ENCODE measurements around the gene CELSR2.
"Not testable (repeated sequence)": the region's sequence is repeated elsewhere in the genome, so short reads cannot be mapped to it uniquely, and the experiment has no call there.

Gene CELSR2, protein sequence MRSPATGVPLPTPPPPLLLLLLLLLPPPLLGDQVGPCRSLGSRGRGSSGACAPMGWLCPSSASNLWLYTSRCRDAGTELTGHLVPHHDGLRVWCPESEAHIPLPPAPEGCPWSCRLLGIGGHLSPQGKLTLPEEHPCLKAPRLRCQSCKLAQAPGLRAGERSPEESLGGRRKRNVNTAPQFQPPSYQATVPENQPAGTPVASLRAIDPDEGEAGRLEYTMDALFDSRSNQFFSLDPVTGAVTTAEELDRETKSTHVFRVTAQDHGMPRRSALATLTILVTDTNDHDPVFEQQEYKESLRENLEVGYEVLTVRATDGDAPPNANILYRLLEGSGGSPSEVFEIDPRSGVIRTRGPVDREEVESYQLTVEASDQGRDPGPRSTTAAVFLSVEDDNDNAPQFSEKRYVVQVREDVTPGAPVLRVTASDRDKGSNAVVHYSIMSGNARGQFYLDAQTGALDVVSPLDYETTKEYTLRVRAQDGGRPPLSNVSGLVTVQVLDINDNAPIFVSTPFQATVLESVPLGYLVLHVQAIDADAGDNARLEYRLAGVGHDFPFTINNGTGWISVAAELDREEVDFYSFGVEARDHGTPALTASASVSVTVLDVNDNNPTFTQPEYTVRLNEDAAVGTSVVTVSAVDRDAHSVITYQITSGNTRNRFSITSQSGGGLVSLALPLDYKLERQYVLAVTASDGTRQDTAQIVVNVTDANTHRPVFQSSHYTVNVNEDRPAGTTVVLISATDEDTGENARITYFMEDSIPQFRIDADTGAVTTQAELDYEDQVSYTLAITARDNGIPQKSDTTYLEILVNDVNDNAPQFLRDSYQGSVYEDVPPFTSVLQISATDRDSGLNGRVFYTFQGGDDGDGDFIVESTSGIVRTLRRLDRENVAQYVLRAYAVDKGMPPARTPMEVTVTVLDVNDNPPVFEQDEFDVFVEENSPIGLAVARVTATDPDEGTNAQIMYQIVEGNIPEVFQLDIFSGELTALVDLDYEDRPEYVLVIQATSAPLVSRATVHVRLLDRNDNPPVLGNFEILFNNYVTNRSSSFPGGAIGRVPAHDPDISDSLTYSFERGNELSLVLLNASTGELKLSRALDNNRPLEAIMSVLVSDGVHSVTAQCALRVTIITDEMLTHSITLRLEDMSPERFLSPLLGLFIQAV (N-terminal part only)

DNA sequence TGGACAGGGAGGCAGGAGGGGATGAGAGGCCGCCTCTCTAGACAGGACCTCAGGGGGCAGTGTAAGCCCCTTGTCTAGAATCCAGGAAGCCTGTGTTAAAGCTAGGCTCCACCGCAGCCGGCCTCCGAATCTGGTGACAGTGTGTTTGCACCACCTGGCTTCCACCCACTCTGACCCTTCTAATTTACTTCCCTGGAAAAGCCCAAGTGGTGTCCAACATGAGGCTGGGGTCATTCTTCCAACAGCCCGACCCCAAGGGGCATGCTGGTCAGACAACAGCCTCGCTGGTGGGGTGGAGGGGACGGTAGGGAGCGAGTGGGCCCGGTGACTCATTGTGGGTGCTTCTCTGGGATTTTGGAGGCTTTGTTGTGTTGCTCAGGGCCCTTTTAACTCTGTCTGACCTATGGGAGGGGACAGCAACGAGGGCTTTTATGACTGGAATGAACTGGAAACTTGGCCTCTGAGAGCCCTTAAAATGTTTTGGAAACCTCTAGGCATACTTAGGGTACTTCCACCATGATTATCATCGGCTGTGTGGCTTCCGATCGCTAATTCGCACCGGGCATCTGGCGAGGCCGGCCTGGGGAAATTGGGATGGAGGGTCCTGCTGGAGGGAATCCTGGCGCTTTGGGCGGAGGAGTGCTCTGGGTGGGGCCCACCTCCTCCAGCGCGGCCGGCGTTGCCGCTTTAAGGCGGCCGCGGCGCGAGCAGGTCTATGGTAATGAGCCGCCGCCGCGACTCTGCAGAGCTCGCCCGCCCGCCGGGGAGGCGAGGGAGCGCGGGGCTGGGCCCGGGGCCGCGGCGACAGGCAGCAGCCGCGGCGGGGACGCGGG, at the start of gene CELSR2:
TSS of gene CELSR2 (plus strand) at position 743 of the 833 bp plus-strand sequence. CDS start 541 bp downstream, outside the sequence.
- DNase-seq (ENCODE audit: low read depth) = no peak

DNA sequence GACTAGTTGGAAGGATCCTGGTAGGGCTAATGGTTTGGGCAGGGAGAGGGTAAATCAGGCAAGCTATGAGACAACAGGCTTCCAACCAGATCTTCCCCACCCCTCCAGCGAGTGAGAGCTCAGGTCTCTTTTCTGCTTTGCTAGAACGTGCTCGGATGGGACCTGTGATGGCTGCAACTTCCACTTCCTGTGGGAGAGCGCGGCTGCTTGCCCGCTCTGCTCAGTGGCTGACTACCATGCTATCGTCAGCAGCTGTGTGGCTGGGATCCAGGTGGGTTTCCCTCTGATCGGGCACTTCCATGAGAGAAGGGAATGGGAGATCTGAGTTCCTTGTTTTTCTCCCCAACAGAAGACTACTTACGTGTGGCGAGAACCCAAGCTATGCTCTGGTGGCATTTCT, 49.6 kb upstream of the CELSR2 start:
- no peak for DNase-seq (ENCODE audit: low read depth)

DNA sequence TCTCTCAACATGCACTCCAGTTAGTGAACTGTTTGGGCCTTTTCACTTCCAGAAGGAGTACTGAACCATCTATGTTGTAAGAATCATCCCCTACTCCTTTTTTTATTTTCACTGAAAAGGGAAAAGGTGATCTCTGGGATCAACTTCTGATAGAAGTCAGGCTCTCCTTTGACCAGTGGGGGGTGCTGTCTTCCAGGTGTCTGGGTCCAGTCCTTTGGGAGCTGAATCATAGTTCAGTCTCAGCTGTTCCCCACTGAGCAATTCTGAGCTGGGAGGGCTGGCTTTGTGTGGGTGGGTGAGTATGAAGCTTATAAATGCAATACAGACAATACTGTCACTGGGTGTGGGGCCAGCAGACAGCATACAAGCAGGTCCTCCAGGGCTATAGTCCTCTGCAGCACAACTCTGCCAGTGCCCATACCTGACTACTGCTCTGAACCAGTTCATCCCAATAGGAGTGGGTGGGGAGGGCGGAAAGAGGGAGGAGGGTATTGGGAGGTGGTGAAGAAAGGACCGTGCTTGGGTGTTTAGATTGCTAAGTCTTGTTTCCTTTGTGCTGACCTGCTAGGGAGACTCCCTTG, 48.1 kb upstream of the CELSR2 start:
- peak; percentile 38 for DNase-seq (ENCODE audit: low read depth)

DNA sequence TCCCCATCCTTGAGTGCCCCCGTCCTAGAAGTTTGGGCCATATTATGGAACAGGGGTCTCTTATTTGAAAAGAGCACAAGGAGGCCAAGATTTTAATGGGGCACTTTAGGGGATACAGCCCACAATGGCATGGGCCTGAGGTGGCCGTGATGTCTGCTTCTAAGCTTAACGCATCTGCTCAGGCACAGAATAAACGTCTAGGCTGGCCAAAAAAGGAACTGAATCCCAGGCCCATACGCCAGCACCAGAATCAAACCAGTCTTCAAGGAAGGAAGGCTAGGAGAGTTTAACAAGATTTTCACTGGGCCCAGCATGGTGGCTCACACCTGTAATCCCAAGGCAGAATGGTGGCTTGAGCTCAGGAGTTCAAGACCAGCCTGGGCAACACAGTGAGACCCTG, 44.9 kb upstream of the CELSR2 start:
- no peak for DNase-seq (ENCODE audit: low read depth)

DNA sequence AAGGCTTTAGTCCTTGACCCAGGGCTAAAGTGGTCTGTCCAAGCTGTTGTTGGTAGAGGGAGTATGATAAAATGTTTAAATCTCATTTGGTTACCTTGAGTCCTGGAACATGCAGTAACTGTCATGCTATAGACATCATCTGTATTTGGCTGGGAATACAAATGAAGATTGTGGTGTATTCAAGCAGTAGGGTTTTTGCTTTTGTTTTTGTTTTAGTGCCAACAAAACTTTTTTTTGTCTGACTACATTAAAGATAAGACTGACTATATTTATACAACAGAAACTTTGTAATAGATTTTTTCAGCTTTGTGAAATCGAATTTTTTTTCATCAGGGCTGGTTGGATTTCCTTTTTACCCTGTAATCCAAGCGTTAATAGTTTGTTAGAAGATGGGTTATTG, 43.0 kb upstream of the CELSR2 start:
- no peak for DNase-seq (ENCODE audit: low read depth)

DNA sequence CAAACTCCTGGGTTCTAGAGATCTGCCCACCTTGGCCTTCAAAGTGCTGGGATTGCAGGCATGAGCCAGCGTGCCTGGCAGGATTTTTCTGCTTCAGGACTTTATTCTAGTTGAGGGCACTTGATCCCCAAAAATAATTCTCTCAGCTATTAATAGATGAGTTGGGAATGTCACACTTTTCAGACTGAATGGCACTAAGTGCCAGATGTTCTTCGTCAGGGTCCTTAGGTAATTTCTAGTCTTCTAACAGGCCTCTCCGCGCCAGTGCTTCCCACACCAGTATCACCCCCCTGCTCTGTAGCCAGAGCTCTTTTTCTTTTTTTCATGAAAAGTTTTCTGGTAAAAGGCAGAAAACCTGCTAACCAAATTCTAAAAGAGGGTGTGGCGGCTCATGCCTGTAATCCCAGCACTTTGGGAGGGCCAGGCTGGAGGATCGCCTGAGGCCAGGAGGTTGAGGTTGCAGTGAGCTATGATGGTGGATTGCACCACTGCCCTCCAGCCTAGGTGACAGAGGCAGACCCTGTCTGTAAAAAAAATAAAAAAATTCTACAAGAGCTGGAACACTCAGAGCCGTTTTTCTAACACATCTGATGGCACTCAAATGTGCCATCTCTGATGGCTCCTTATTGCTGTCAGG, 41.8 kb upstream of the CELSR2 start:
- no peak for DNase-seq (ENCODE audit: low read depth)

DNA sequence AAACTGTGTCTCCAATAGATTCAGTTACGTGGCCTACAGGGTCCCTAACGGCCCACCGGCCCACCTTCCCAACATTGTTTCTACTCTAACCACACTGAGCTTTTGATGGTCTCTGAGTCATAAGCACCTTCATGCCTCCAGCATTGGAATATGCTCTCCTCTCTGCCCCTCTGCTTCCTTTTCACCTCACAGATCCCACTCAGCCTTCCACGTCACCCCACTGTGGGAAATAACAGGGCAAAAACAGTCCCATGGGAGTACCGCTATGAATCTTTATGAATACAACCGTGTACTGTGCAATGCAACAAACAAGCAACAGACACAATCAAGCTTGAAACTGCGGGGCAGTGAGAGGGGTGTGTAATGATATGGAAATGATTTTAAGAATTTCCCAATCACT, 40.9 kb upstream of the CELSR2 start:
- no peak for DNase-seq (ENCODE audit: low read depth)

DNA sequence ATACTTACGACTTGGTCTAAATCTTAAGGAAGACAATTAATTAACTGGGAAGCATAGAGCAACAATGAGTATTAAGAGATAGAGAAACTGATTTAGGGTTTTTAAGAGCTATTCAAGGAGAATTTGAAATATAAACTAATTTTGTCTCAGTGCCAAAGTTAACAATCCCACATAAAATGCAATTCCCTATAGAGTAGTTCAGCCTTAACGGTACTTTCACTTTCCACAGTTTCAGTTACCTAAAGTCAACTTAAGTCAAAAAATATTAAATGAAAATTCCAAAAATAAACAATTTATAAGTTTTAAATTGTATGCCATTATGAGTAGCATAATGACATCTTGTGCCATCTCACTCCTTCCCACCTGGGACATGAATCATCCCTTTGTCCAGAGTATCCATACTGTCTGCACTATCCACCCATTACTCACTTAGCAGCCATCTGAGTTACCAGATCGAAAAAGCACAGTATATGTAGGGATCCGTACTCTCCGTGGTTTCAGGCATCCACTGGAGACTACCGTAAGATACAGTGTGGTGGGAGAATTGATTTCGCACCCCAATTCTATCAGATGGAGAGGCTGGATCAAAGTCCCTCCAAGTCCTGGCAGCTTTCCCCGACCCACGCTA, 40.4 kb upstream of the CELSR2 start:
- no peak for DNase-seq (ENCODE audit: low read depth)

DNA sequence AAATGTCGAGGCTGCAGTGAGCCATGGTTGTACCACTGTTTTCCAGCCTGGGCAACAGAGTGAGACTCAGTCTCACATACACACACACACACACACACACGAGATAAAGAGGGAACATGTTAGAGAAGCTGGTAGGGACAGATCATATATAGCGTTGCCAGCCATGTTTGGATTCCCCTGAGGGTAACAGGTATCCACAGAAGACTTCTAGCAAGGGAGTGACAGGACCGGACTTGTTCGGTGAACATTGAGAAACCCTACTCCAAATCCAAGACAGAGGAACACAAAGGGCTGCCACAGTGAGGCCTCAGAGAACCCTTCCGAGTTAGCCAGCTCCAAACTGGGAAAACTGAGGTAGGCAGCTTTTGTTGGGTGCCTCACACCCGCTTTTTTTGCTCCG, 39.3 kb upstream of the CELSR2 start:
- no peak for DNase-seq (ENCODE audit: low read depth)

DNA sequence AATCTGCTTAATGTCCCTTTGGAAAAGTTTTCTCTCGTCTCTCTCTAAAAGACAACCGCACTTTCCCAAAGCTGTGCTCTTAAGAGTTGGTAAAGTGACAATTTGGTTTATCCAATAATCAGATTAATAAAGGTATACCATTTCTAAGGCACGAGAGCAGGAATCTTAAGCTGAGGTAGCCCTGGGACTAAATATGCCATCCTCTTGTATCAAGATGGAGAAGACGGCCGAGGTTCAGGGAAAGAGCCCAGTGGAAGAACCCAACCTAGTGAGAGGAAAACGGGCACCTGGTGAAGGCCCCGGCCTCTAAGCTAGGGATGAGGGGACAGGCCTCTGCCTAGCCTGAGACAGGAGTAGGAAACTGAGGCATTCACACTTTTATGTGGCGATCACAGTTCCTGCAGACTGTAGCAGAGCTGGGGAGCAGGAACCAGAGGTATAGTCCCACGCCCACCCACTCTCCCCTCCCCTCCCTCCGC, 36.0 kb upstream of the CELSR2 start:
- DNase-seq (ENCODE audit: low read depth) = no peak

DNA sequence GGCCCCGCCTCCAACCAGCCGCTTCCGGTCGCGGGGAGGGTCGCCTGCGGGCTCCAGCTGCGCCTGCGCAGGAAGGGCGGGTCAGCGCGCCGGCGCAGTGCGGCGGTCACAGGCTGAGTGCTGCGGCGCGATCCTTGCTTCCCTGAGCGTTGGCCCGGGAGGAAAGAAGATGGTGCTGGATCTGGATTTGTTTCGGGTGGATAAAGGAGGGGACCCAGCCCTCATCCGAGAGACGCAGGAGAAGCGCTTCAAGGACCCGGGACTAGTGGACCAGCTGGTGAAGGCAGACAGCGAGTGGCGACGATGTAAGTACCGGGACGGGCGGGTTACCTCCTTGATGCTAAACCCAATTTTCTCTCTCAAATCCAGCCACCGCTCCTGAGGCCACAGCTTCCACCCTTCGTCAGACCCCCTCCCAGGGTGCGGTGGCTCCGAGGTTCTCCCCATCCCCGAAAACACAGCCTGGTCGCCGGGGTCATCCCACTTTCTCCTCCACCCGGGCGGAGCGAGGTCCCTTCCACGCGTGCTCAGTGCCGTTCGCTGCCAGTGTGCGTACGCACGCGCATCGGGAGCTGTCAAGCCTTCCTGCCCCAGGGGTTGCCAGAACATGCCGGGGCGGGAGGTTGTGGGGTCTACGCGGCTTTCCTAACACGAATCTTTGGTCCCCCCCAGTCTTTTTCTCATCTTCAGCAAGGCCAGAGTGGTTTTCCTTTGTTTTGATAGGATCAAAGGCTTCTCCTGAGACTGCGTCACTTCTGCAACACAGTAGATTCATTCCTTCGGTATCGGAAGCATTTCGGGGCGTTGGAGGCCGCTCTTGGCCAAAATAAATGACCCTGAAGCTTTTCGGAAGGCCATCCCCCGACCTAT, 35.3 kb upstream of the CELSR2 start, which contains the start of gene SARS1:
TSS of gene SARS1 (plus strand) at position 95 of the 870 bp plus-strand sequence. CDS start at position 170, 75 bp downstream.
- peak; percentile 26 for DNase-seq (ENCODE audit: low read depth)

DNA sequence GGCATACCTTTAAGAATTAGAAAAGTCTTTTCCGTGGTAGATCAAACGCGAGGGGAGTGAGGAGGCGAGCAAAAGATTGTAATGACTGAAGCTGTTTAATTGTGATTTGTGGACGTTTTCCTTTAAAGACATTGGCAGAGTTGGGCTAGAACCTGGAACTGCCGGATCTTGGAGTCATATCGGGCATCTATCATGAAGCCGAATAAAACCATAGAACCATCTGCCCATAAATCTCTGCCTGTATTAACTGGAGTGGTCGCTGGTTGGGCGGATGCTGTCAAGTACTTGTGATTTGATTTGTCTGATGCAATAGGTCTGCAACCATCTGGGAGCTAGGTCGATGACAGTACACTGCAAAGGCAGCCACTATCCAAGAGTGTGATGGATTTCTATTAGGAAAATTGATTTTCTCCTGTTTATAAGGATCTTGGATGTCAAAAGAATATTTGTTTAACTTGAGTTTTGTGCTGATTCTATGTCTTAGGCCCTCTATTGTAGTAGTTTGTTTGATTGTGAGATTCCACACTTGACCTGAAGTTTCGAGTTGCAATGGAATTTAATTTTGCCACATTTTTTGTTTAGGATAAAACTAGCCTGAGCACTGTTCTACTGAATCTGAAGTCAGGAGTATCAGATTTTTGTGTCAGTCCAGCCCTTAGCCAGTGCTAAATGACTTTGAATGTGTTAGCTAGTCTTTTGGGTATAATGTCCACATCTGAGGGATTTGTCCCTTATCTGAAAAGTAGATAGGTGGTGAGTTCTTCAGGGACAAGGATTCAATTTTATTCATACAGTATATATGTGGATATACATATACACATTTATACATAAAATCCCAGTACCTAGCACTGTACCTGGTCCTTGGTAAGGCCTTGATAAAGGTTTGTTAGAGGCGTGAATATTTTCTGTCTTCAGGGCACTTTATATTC, 34.4 kb upstream of the CELSR2 start:
- peak; percentile 61 for DNase-seq (ENCODE audit: low read depth)

DNA sequence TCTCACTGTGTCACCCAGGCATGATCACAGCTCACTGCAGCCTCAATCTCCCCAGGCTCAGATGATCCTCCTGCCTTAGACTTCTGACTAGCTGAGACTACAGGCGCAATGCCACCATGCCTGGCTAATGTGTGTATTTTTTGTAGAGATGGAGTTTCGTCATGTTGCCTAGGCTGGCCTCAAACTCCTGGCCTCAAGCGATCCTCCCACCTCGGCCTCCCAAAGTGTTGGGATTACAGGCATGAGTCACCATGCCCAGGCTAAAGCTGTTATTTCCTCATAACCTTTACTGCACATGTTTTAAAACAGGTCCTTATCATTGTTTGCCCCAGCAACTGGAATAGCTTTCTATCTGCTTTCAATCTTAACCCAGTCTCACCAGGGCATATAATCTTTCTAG, 32.7 kb upstream of the CELSR2 start:
- DNase-seq (ENCODE audit: low read depth) = no peak

DNA sequence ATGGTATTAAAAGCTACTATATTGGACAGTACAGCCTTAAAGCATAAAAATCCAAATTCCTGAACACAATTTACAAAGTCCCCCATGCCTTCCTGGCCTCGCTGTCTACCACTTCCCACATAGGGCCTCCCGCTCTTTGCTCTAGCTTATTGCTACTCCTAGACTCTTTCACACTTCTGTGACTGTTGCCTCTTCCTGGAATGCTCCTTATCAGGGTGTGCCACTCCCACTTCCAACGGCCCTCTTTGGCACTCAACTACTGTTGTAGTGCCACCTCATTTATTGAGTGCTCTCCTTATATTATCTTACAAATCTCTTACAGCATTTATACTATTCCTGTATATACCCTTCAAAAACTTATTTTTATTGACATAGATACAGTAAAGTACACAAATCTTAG, 30.8 kb upstream of the CELSR2 start:
- no peak for DNase-seq (ENCODE audit: low read depth)

DNA sequence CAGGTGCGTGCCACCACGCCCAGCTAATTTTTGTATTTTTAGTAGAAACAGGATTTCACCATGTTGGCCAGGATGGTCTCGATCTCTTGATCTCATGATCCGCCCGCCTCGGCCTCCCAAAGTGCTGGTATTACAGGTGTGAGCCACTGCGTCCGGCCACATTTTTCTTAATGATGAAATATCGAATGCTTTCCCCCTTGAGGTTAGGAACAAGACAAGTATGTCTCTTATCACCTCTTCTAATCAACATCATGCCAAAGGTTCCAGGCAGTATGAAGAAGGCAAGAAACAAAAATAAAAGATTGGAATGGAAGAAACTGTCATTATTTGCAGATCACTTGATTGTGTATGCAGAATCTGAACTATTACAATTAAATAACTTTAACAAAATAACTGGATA, 28.1 kb upstream of the CELSR2 start:
- not testable (repeated sequence) for DNase-seq (ENCODE audit: low read depth)

DNA sequence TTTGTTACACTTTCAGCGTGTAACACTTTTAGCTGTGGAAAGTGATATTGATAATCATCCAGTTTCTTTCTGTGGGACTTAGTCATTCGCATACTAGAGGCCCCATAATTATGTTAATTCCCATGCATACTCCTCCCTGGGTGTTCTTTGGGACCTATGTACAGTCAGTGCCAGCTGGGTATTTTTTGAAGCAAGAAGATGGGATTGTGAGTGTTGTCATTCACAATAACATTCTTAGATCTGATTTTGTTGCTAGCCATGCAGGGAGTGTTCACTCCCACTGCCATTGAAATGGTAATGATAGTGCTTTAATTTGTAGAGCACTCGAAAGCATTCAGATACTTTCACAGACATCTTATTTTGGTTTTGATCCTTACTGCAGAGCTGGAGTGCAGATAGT, 24.0 kb upstream of the CELSR2 start:
- no peak for DNase-seq (ENCODE audit: low read depth)

DNA sequence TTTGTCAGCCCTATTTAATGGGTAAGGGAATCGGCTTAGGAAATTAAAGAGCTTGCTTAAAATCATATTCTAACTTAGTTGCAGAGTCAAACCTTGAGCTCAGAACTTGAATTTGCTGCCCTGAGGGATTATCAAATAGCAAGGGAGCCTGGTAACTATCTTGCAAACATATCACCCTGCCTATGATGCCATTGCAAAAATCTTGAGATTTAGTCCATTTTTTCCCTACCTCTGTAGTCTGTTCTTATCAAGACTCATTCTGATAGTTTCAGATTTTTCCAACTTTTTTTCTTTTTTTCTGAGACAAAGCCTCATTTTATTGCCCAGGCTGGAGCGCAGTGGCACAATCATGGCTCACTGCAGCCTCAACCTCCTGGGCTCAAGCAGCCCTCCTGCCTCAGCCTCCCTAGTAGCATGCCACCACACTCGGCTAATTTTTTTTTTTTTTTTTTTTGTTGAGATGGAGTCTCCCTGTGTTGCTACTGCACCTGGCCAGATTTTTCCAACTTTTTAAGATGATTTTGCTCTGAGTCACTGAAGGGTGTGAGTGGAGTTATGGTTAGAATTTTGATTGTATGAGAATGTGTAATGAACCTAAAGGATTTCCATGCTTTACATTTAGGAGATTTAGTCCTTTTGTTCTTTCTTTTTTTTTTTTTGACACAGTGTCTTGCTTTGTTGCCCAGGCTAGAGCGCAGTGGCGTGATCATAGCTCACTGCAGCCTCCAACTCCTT, 23.5 kb upstream of the CELSR2 start:
- no peak for DNase-seq (ENCODE audit: low read depth)

All from GM04503 (cell line).